Mucosa of descending colon (tissue), 3 donors: ENCODE data around the gene EPHA2. TPM values are rescaled to one million over a fixed set of nuclear protein-coding genes. Genes with fewer than 3 reads are reported as not detected.

Experiments used
- ATAC-seq: fragments of 200-7000 bp; cut with Tn5 transposase; one replicate; pipeline ENCODE4 v1.9.1; 2020; ENCODE audit warnings: mild to moderate bottlenecking, moderate library complexity
- DNase-seq, 3 donors: peaks; one replicate each; pipeline ENCODE4 v3.0.0-alpha.2; 2020
- H3K36me3 ChIP-seq: fragments of 200-600 bp; one replicate; pipeline ENCODE4 v1.8.0; 2021; ENCODE audit warnings: low read depth, mild to moderate bottlenecking
- H3K4me1 ChIP-seq: fragments of 200-600 bp; one replicate; pipeline ENCODE4 v1.8.0; 2021; ENCODE audit warnings: low read depth, mild to moderate bottlenecking
- H3K4me3 ChIP-seq: fragments of 200-600 bp; one replicate; pipeline ENCODE4 v1.8.0; 2021; ENCODE audit warnings: mild to moderate bottlenecking
- H3K9me3 ChIP-seq: fragments of 200-600 bp; one replicate; pipeline ENCODE4 v1.8.0; 2021; ENCODE audit warnings: mild to moderate bottlenecking
- intact Hi-C, 2 donors: fragments of 100-400 bp; cut with DNase I in 1 of 2; cut with micrococcal nuclease in 1 of 2; formaldehyde crosslinking; loops; one replicate each; pipeline versions ENCODE4 v1.11.0 to v1.11.1; 2022; cut with DNase I, micrococcal nuclease
- total RNA-seq, 3 donors: library from RNA; stranded (reverse); fragmentation: NEBNext Ultra II Directional in 2 of 3; extraction: Animal tissue kit (Norgen Biotek cat#: 25700) in 2 of 3; gene quantifications; one replicate each; pipeline versions ENCODE4 v1.2.1 to v1.2.4, GENCODE V29; 2021 to 2023
- TF ChIP-seq, protein P1 (sequence below): fragments of 200-600 bp; IDR thresholded peaks from one replicate; pipeline ENCODE4 v1.8.0; 2022; ENCODE audit warnings: antibody characterized with exemption, mild to moderate bottlenecking
- donor health status: DM: no; HTN: no; CAD: no; lungs with moderate emphysema.
- donor health status: DM: no; HTN: no; CAD: no.
- donor health status: DM: no; HTN: yes; CAD: no.

The EPHA2 gene
- total RNA-seq, 3 donors from 2014 or later = 36.8 to 43.5 (median 43.5) TPM

DNA sequence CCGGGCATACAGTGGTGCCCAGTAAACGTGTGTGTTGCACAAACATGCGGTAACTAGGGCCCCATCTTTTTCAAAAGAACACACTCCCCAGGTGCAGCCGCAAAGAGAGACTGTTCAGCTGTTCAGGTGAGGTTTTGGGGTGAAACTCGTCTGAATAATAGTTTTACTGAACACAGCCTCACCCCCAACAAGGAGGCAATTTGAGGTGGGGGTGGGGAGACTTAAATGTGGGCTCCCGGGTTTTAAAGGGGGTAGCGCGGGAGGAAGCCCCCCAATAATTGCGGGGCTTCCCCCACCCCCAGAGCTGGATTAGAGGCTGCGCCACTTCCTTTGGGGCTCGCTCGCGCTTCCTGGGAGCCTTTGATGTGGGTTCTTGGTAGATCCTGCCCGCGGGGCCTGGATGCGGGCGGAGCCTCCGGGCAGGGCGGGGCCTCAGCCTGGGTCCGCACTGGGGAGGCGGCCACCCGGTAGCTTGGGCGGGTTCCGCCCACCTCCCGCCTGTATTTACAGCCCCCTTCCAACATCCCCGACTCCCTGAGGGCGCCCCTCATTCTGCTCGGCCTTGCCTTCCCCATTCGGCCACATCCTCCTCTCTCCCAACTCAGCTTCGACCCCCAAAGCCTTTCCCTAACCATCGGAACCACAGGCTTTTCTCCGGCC, 6.4 kb upstream of the EPHA2 start:
- DNase-seq = peak; percentile 66 to 84 (median 81)
- no peaks in the 10 kb centered on the region for H3K9me3 ChIP-seq
- ATAC-seq = peak; percentile 44
- H3K4me3 ChIP-seq = no peak overlapping the region
- TF ChIP-seq, protein P1, sequence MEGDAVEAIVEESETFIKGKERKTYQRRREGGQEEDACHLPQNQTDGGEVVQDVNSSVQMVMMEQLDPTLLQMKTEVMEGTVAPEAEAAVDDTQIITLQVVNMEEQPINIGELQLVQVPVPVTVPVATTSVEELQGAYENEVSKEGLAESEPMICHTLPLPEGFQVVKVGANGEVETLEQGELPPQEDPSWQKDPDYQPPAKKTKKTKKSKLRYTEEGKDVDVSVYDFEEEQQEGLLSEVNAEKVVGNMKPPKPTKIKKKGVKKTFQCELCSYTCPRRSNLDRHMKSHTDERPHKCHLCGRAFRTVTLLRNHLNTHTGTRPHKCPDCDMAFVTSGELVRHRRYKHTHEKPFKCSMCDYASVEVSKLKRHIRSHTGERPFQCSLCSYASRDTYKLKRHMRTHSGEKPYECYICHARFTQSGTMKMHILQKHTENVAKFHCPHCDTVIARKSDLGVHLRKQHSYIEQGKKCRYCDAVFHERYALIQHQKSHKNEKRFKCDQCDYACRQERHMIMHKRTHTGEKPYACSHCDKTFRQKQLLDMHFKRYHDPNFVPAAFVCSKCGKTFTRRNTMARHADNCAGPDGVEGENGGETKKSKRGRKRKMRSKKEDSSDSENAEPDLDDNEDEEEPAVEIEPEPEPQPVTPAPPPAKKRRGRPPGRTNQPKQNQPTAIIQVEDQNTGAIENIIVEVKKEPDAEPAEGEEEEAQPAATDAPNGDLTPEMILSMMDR = no peak
- no peaks in the 10 kb centered on the region for H3K36me3 ChIP-seq
- peaks cover 22% of the 10 kb centered on the region for H3K4me1 ChIP-seq
- intact Hi-C loops = no loop called here

DNA sequence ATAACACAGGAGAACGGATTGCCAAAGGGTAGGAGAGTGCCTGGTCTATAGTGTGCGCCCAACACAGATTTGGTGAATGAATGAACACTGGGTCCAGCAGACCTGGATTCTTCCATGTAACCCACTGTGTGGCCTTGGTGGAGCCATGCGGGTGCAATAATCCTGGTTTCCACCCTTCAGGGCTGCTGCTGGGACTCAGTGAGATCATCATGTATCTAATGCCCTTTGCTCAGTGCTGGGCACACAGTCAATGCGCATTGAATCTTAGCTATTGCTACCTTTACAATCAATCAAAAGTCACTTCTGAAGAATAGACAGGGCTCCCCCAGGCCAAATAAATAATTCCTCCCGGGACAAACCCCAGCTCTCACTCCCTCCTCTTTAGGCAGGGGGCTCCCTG, 5.8 kb upstream of the EPHA2 start:
- TF ChIP-seq, protein P1 = no peak
- ATAC-seq = peak; percentile 9
- H3K36me3 ChIP-seq = no peaks in the 10 kb centered on the region
- intact Hi-C loops = no loop called here
- peaks cover 21% of the 10 kb centered on the region for H3K4me1 ChIP-seq
- DNase-seq = no peak
- H3K4me3 ChIP-seq = no peak overlapping the region
- H3K9me3 ChIP-seq = no peaks in the 10 kb centered on the region

DNA sequence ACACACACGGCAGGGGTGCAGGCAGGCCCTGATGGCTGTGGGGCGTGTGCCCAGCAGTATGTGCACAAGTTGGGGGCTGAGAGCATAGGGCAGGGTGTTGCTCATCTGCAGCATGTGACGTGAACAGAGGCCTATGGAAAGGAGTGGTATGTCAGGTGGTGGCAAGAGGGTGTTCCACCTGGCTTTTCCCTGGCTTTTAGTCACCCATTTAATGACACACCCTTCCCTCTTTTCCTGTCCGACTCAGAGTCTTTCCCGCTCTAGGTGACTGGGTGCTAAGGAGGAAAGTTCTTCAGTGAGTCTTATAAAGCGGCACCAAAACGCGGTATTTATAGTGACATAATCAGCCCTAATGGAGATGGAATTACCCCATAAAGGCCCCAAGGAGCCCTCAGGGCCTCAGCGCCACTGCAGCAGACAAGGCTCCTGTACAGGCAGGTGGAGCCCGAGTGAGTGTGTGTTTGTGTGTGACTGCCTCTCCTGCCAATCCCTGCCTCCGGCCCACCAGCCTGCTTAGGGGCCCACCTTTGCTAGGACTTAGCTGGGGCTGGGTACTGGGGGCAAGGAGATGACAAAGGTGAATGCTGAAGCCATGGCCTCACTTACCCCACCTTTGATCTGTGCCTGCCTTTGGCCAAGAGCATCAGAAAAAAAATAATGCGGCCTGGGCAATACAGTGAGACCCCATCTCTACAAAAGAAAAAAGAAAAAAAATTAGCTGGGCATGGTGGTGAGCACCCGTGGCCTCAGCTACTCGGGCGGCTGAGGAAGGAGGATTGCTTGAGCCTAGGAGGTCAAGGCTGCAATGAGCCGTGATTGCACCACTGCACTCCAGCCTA, 3.3 kb upstream of the EPHA2 start:
- Histone ChIP-seq H3K4me1 (peaks cover 26% of the 10 kb centered on the region), H3K4me3 (no peak overlapping the region), H3K36me3 (no peaks in the 10 kb centered on the region), H3K9me3 (no peaks in the 10 kb centered on the region)
- ATAC-seq (peak; percentile 74), DNase-seq (peak in 2 of 3 donors; percentile 57 to 65)
- intact Hi-C loops = no loop called here
- TF ChIP-seq, protein P1 = no peak

DNA sequence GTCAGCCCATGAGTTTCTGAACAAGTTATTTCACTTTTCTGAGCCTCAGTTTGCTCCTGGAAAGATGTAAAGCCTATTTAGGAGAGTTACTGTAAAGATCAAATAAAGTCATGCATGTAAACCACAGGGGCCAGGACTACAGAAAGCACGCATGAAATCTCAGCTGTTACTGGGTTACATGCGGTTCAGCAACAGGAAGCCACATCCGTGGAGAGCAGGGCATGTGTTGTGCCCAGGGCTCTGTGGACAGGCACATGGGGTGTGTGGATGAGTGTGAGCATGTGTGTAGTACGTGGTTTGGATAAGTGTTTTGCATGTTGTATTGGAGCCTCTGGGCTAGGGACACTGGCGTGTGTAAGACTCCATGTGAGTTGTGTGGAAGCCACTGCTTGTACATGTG, 2.2 kb upstream of the EPHA2 start:
- intact Hi-C loops = no loop called here
- ATAC-seq = no peak
- Histone ChIP-seq H3K4me3 (no peak overlapping the region), H3K36me3 (no peaks in the 10 kb centered on the region), H3K4me1 (peaks cover 38% of the 10 kb centered on the region), H3K9me3 (no peaks in the 10 kb centered on the region)
- DNase-seq = no peak
- TF ChIP-seq, protein P1 = no peak

DNA sequence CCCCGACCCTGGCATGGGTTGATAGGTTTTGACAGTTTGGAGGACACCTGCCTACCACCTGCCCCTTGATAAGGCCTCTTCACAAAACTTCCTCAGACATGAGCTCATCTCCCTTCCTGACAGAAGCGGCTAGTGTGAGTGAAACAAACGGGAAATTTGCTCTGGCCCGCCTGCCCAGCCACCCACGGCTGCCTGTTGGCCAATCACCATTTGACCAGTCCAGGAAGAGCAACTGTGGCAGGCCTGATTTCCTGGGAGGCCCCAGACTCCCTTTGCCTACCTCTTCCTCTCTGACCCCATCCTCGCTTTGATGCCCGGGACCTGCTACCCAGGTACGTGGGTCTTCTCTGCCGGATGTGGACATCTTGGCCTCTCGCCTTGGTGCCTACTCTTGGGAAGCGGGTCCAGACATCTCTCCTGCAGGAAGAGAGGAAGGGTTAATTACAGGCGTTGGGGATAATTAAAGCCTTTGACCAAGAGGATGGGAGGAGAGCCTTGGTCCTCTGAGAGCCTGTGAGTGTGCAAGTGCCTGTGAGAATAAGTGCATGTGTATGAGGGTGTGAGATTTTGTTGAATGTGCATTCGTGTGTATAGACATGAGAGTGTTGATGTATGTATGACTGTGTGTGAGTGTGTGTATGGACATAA, 1.1 kb upstream of the EPHA2 start:
- intact Hi-C loops = no loop called here
- no peak for ATAC-seq
- H3K4me3 ChIP-seq = no peak overlapping the region
- H3K4me1 ChIP-seq = peaks cover 37% of the 10 kb centered on the region
- no peaks in the 10 kb centered on the region for H3K36me3 ChIP-seq
- TF ChIP-seq, protein P1 = no peak
- H3K9me3 ChIP-seq = no peaks in the 10 kb centered on the region
- DNase-seq = no peak
